WTC11 (cell line): Measurements from ENCODE around the gene MSI2.

Experiments
- FOXK1 ChIP-seq: sonication (generic); formaldehyde crosslinking; IDR thresholded peaks from 2 replicates; pipeline ENCODE4 v1.8.0; 2022; ENCODE audit warnings: mild to moderate bottlenecking, moderate library complexity, missing genetic modification reagents
- JUN ChIP-seq: sonication (generic); formaldehyde crosslinking; IDR thresholded peaks from 2 replicates; pipeline ENCODE4 v1.8.0; 2023; ENCODE audit warnings: mild to moderate bottlenecking, missing genetic modification reagents
- PRRX2 ChIP-seq: fragments of 250-450 bp; sonication (Bioruptor Pico); IDR thresholded peaks from 2 replicates; pipeline ENCODE4 v1.8.0; 2021; ENCODE audit warnings: mild to moderate bottlenecking
- ZNF121 ChIP-seq: sonication (generic); formaldehyde crosslinking; IDR thresholded peaks from 2 replicates; pipeline ENCODE4 v1.8.0; 2023; ENCODE audit warnings: missing genetic modification reagents
- TF ChIP-seq, protein P1 (sequence below): fragments of 200-600 bp; IDR thresholded peaks from 2 replicates; pipeline ENCODE4 v1.8.0; 2022; ENCODE audit warnings: antibody characterized with exemption
- TF ChIP-seq, protein P2 (sequence below): sonication (generic); formaldehyde crosslinking; IDR thresholded peaks from 2 replicates; pipeline ENCODE4 v1.8.1; 2023; ENCODE audit warnings: mild to moderate bottlenecking, missing genetic modification reagents, moderate library complexity

DNA sequence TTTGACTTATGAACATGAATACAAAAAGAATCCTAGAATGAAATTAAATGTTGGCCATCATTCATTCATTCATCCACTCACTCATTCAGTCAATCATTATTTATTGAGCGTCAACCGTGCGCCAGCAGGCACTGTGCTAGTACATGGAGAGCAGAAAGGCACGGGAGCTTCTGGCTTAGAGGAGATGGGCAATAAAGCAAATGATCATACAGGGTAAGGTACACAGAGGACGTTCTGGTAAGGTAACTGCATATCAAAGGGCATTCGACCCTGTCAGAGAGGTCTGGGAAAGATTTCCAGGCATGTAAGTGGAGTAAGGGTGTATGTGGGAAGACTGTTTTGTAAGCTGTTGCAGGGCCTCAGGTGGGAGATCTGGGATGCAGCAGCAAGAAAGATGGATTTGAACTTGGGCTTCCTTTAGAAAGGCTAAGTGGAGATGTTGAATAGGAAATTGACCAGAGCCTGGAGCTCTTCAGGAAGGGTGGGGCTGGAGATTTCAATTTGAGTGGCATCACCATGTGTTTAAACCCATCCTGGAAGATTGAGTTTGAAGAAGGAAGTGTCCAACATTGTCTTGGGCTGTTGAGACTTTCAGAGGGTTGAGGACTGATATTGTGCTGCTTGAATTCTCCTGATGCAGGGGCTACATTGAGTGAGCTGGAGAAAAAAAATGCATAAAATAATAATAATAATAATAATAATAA, 2.8 kb upstream of the MSI2 start:
- TF ChIP-seq ZNF121 (CRISPR knock-in tag) (no peak), FOXK1 (CRISPR knock-in tag) (no peak), JUN (CRISPR knock-in tag) (no peak), PRRX2 (CRISPR knock-in tag) (no peak)
- TF ChIP-seq, protein P1, sequence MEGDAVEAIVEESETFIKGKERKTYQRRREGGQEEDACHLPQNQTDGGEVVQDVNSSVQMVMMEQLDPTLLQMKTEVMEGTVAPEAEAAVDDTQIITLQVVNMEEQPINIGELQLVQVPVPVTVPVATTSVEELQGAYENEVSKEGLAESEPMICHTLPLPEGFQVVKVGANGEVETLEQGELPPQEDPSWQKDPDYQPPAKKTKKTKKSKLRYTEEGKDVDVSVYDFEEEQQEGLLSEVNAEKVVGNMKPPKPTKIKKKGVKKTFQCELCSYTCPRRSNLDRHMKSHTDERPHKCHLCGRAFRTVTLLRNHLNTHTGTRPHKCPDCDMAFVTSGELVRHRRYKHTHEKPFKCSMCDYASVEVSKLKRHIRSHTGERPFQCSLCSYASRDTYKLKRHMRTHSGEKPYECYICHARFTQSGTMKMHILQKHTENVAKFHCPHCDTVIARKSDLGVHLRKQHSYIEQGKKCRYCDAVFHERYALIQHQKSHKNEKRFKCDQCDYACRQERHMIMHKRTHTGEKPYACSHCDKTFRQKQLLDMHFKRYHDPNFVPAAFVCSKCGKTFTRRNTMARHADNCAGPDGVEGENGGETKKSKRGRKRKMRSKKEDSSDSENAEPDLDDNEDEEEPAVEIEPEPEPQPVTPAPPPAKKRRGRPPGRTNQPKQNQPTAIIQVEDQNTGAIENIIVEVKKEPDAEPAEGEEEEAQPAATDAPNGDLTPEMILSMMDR, result no peak
- TF ChIP-seq, protein P2, sequence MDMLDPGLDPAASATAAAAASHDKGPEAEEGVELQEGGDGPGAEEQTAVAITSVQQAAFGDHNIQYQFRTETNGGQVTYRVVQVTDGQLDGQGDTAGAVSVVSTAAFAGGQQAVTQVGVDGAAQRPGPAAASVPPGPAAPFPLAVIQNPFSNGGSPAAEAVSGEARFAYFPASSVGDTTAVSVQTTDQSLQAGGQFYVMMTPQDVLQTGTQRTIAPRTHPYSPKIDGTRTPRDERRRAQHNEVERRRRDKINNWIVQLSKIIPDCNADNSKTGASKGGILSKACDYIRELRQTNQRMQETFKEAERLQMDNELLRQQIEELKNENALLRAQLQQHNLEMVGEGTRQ (CRISPR knock-in tag), result no peak
